NCI-H446 (cell line): ENCODE measurements around the gene LGALS16.
"Not testable (repeated sequence)": the region's sequence is repeated elsewhere in the genome, so short reads cannot be mapped to it uniquely, and the experiment has no call there.

Source experiments
- DNase-seq, 2 experiments: peaks; one replicate each; lab custom pipeline; 2025; lab: John Stamatoyannopoulos, UW

Gene LGALS16

GRCh38 chr19:39655613-39656012 lies at the start of gene LGALS16:
Gene LGALS16, plus strand, starts transcription at chr19:39655913. Its CDS starts 49 bp downstream, at chr19:39655962.
- no peak for DNase-seq

GRCh38 chr19:39607021-39607420 lies 48.7 kb upstream of the LGALS16 start:
- DNase-seq, result no peak

- no peak for DNase-seq
These were observed 48.2 kb upstream of the LGALS16 start for GRCh38 chr19:39607561-39607960.

GRCh38 chr19:39613597-39613996 lies 42.1 kb upstream of the LGALS16 start:
- no peak for DNase-seq

GRCh38 chr19:39617745-39618144 lies 38.0 kb upstream of the LGALS16 start:
- no peak for DNase-seq

- DNase-seq, result no peak
These were observed 31.8 kb upstream of the LGALS16 start for GRCh38 chr19:39623946-39624345.

GRCh38 chr19:39627631-39628030 lies 28.1 kb upstream of the LGALS16 start:
- not testable (repeated sequence) for DNase-seq

GRCh38 chr19:39631178-39631577 lies 24.5 kb upstream of the LGALS16 start:
- no peak for DNase-seq

- no peak for DNase-seq
These were observed 24.1 kb upstream of the LGALS16 start for GRCh38 chr19:39631626-39632025.

- DNase-seq, result no peak
These were observed 17.8 kb upstream of the LGALS16 start for GRCh38 chr19:39637891-39638290.

GRCh38 chr19:39641773-39642172 lies 13.9 kb upstream of the LGALS16 start:
- no peak for DNase-seq

GRCh38 chr19:39643591-39643990 lies 12.1 kb upstream of the LGALS16 start:
- no peak for DNase-seq

GRCh38 chr19:39645800-39646411 lies 9.8 kb upstream of the LGALS16 start:
- DNase-seq, result no peak

- DNase-seq, result no peak
These were observed 7.8 kb upstream of the LGALS16 start for GRCh38 chr19:39647918-39648317.

GRCh38 chr19:39659791-39660190 lies 4.1 kb downstream of the LGALS16 start:
- no peak for DNase-seq

- DNase-seq, result no peak
These were observed 4.9 kb downstream of the LGALS16 start for GRCh38 chr19:39660661-39661060.

- DNase-seq, result no peak
These were observed 5.9 kb downstream of the LGALS16 start for GRCh38 chr19:39661565-39661964.

- DNase-seq, result not testable (repeated sequence)
These were observed 14.1 kb downstream of the LGALS16 start for GRCh38 chr19:39669860-39670259.

GRCh38 chr19:39670998-39671397 lies 15.3 kb downstream of the LGALS16 start:
- DNase-seq, result no peak

GRCh38 chr19:39671739-39672363 lies 16.1 kb downstream of the LGALS16 start:
- peak; percentile 8 to 66 for DNase-seq

GRCh38 chr19:39672473-39672872 lies 16.8 kb downstream of the LGALS16 start:
- DNase-seq, result no peak

GRCh38 chr19:39673862-39674261 lies 18.1 kb downstream of the LGALS16 start:
- not testable (repeated sequence) for DNase-seq

GRCh38 chr19:39676004-39676403 lies 20.3 kb downstream of the LGALS16 start:
- no peak for DNase-seq
